Neural progenitor cell (in vitro differentiated cells): Measurements from ENCODE around the gene LYZ. TPM values are rescaled to one million over a fixed set of nuclear protein-coding genes. Genes with fewer than 3 reads are reported as not detected.

ENCODE experiments used
- DNase-seq: peaks from one replicate; pipeline ENCODE4 v3.0.0-alpha.2; 2016; ENCODE audit warnings: low spot score
- H2AFZ ChIP-seq: fragments of 200-600 bp; sonication (generic); replicated peaks from 2 replicates; pipeline ENCODE4 v1.6.1; 2016; ENCODE audit warnings: antibody characterized with exemption
- H3F3A ChIP-seq: fragments of 200-600 bp; sonication (generic); 2 replicates; pipeline ENCODE4 v1.6.1; 2016; ENCODE audit warnings: antibody characterized with exemption, low read depth
- H3K27ac ChIP-seq: fragments of 200-600 bp; sonication (generic); 2 replicates; pipeline ENCODE4 v1.5.1; 2016; ENCODE audit warnings: mild to moderate bottlenecking
- H3K27me3 ChIP-seq: fragments of 200-600 bp; sonication (generic); 2 replicates; pipeline ENCODE4 v1.6.1; 2016; ENCODE audit warnings: mild to moderate bottlenecking, moderate library complexity
- H3K36me3 ChIP-seq: fragments of 200-600 bp; sonication (generic); 2 replicates; pipeline ENCODE4 v1.5.1; 2016
- H3K4me1 ChIP-seq: fragments of 200-600 bp; sonication (generic); 2 replicates; pipeline ENCODE4 v1.6.1; 2016; ENCODE audit warnings: mixed run types
- H3K4me2 ChIP-seq: fragments of 200-600 bp; sonication (generic); 2 replicates; pipeline ENCODE4 v1.6.1; 2016
- H3K4me3 ChIP-seq: fragments of 200-600 bp; sonication (generic); 2 replicates; pipeline ENCODE4 v1.5.1; 2016
- H3K79me2 ChIP-seq: fragments of 200-600 bp; sonication (generic); 2 replicates; pipeline ENCODE4 v1.6.1; 2016; ENCODE audit warnings: low read depth
- H3K9ac ChIP-seq: fragments of 200-600 bp; sonication (generic); 2 replicates; pipeline ENCODE4 v1.6.1; 2016
- H3K9me3 ChIP-seq: fragments of 200-600 bp; sonication (generic); 2 replicates; pipeline ENCODE4 v1.5.1; 2016; ENCODE audit warnings: low read depth
- H4K20me1 ChIP-seq: fragments of 200-600 bp; sonication (generic); 2 replicates; pipeline ENCODE4 v1.6.1; 2016; ENCODE audit warnings: low read depth
- H3K27ac Mint-ChIP-seq: 3 replicates; pipeline ENCODE4 v1.8.0; 2021; ENCODE audit warnings: mixed read lengths
- H3K27me3 Mint-ChIP-seq: 2 replicates; pipeline ENCODE4 v1.8.0; 2022; ENCODE audit warnings: low read depth, mild to moderate bottlenecking, inconsistent platforms, moderate library complexity, mixed read lengths; ENCODE audit not compliant: insufficient read depth
- H3K36me3 Mint-ChIP-seq: 3 replicates; pipeline ENCODE4 v1.8.0; 2021; ENCODE audit warnings: mixed read lengths
- H3K4me1 Mint-ChIP-seq: 3 replicates; pipeline ENCODE4 v1.8.0; 2021; ENCODE audit warnings: mixed read lengths
- H3K4me3 Mint-ChIP-seq: 3 replicates; pipeline ENCODE4 v1.8.0; 2021; ENCODE audit warnings: mild to moderate bottlenecking, moderate library complexity, mixed read lengths
- H3K9me3 Mint-ChIP-seq: 3 replicates; pipeline ENCODE4 v1.8.0; 2020; ENCODE audit warnings: mixed read lengths
- EZH2 ChIP-seq: fragments of 200-600 bp; sonication (generic); IDR thresholded peaks from 2 replicates; pipeline ENCODE4 v1.6.1; 2017; ENCODE audit warnings: antibody characterized with exemption, mild to moderate bottlenecking, moderate library complexity
- EZH2phosphoT487 ChIP-seq: fragments of 200-600 bp; sonication (generic); IDR thresholded peaks from 2 replicates; pipeline ENCODE4 v1.6.1; 2017; ENCODE audit warnings: antibody characterized with exemption
- total RNA-seq: library from RNA; depleted of rRNA; stranded (reverse); fragments of >200 nt; gene quantifications from 2 replicates; pipeline ENCODE4 v1.2.3, GENCODE V29; 2015; ENCODE audit warnings: low replicate concordance
- TF ChIP-seq, protein P1 (sequence below): fragments of 200-600 bp; sonication (generic); IDR thresholded peaks from 2 replicates; pipeline ENCODE4 v1.5.1; 2017; ENCODE audit warnings: antibody characterized with exemption, mild to moderate bottlenecking

LYZ gene
- total RNA-seq, 1 donor from 2014 or later = not detected

GRCh38 chr12:69383074-69383473, 34.9 kb downstream of the LYZ start:
- no peaks in the 10 kb centered on the region for H3K27me3 ChIP-seq
- Mint-ChIP-seq H3K27me3 (no peaks in the 10 kb centered on the region), H3K36me3 (peaks cover 48% of the 10 kb centered on the region), H3K27ac (no peak overlapping the region), H3K9me3 (peaks cover 4% of the 10 kb centered on the region), H3K4me3 (no peak overlapping the region), H3K4me1 (no peaks in the 10 kb centered on the region)
- H3K4me1 ChIP-seq = no peaks in the 10 kb centered on the region
- H3K4me3 ChIP-seq = no peak overlapping the region
- H3K9me3 ChIP-seq = no peaks in the 10 kb centered on the region
- H3F3A ChIP-seq = no peaks in the 10 kb centered on the region
- no peak overlapping the region for H2AFZ ChIP-seq
- H3K36me3 ChIP-seq = peaks cover 8% of the 10 kb centered on the region
- no peak for DNase-seq
- H3K79me2 ChIP-seq = peaks cover 30% of the 10 kb centered on the region
- H3K27ac ChIP-seq = no peak overlapping the region
- no peak overlapping the region for H3K9ac ChIP-seq
- H4K20me1 ChIP-seq = no peaks in the 10 kb centered on the region
- TF ChIP-seq EZH2 = no peak
- TF ChIP-seq EZH2phosphoT487 = no peak
- TF ChIP-seq, protein P1, sequence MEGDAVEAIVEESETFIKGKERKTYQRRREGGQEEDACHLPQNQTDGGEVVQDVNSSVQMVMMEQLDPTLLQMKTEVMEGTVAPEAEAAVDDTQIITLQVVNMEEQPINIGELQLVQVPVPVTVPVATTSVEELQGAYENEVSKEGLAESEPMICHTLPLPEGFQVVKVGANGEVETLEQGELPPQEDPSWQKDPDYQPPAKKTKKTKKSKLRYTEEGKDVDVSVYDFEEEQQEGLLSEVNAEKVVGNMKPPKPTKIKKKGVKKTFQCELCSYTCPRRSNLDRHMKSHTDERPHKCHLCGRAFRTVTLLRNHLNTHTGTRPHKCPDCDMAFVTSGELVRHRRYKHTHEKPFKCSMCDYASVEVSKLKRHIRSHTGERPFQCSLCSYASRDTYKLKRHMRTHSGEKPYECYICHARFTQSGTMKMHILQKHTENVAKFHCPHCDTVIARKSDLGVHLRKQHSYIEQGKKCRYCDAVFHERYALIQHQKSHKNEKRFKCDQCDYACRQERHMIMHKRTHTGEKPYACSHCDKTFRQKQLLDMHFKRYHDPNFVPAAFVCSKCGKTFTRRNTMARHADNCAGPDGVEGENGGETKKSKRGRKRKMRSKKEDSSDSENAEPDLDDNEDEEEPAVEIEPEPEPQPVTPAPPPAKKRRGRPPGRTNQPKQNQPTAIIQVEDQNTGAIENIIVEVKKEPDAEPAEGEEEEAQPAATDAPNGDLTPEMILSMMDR = no peak
- no peak overlapping the region for H3K4me2 ChIP-seq

- H3K27ac ChIP-seq = no peak overlapping the region
- no peaks in the 10 kb centered on the region for H3K4me1 Mint-ChIP-seq
- H3K4me3 ChIP-seq = no peak overlapping the region
- H3F3A ChIP-seq = no peaks in the 10 kb centered on the region
- H3K4me1 ChIP-seq = no peaks in the 10 kb centered on the region
- no peaks in the 10 kb centered on the region for H3K27me3 Mint-ChIP-seq
- no peak for TF ChIP-seq EZH2phosphoT487
- TF ChIP-seq, protein P1 = no peak
- TF ChIP-seq EZH2 = no peak
- DNase-seq = no peak
- H3K4me2 ChIP-seq = no peak overlapping the region
- H3K27ac Mint-ChIP-seq = no peak overlapping the region
- H3K79me2 ChIP-seq = peaks cover 17% of the 10 kb centered on the region
- H3K9me3 Mint-ChIP-seq = peaks cover 3% of the 10 kb centered on the region
- no peaks in the 10 kb centered on the region for H3K27me3 ChIP-seq
- H3K4me3 Mint-ChIP-seq = no peak overlapping the region
- no peak overlapping the region for H3K9ac ChIP-seq
- no peaks in the 10 kb centered on the region for H4K20me1 ChIP-seq
- peaks cover 3% of the 10 kb centered on the region for H3K36me3 ChIP-seq
- peaks cover 32% of the 10 kb centered on the region for H3K36me3 Mint-ChIP-seq
- no peaks in the 10 kb centered on the region for H3K9me3 ChIP-seq
- no peak overlapping the region for H2AFZ ChIP-seq
These were observed 36.9 kb downstream of the LYZ start for GRCh38 chr12:69385038-69385437.

- Mint-ChIP-seq H3K4me3 (no peak overlapping the region), H3K9me3 (no peaks in the 10 kb centered on the region)
These were observed 38.7 kb downstream of the LYZ start for GRCh38 chr12:69386921-69387320.

More at GRCh38 chr12:69386921-69387320, 38.7 kb downstream of the LYZ start:
- Histone ChIP-seq H3F3A (no peaks in the 10 kb centered on the region), H3K4me3 (no peak overlapping the region), H3K27me3 (no peaks in the 10 kb centered on the region), H3K36me3 (peaks cover 6% of the 10 kb centered on the region), H3K4me2 (no peak overlapping the region), H3K9ac (no peak overlapping the region), H2AFZ (no peak overlapping the region), H3K79me2 (peaks cover 12% of the 10 kb centered on the region), H3K27ac (no peak overlapping the region), H3K9me3 (no peaks in the 10 kb centered on the region), H4K20me1 (no peaks in the 10 kb centered on the region), H3K4me1 (no peaks in the 10 kb centered on the region)
- no peak for DNase-seq
- peaks cover 28% of the 10 kb centered on the region for H3K36me3 Mint-ChIP-seq
- no peak for TF ChIP-seq EZH2
- TF ChIP-seq EZH2phosphoT487 = no peak
- TF ChIP-seq, protein P1 = no peak
- H3K4me1 Mint-ChIP-seq = no peaks in the 10 kb centered on the region
- no peaks in the 10 kb centered on the region for H3K27me3 Mint-ChIP-seq
- no peak overlapping the region for H3K27ac Mint-ChIP-seq
